Heart left ventricle (tissue), 13 donors: ENCODE measurements around the gene FUOM.

Experiments
- CTCF ChIP-seq, 12 donors: fragments of 200-600 bp; sonication (generic) in 4 of 12; IDR thresholded peaks; one replicate each; pipeline versions ENCODE4 v1.5.0 to v1.8.0; 2018 to 2022; ENCODE audit warnings: antibody characterized with exemption in 12 of 12, mild to moderate bottlenecking in 5 of 12
- POLR2A ChIP-seq, 2 donors: fragments of 450-650 bp; IDR thresholded peaks; one replicate each; pipeline ENCODE4 v1.6.1; 2017; ENCODE audit warnings: antibody characterized with exemption in 2 of 2, mild to moderate bottlenecking in 2 of 2, moderate library complexity in 2 of 2
- donor health status: ischemic (EF 13 %, LVEDD 7.1; RV severe dilation, severe dysfunction).
- donor health status: DM: no; HTN: yes; CAD: no.
- donor health status: DM: no; HTN: no; CAD: no.
- donor health status: ischemic (EF 25% LVEDD 6.9; RV normal size, moderate dysfunction).
- donor health status: ischemic (EF 25% LVEDD 5.7; RV mildly dilated, moderate dysfunction).
- donor health status: ischemic (EF 35%, LVEDD 5.7; RV mildly dilated, moderate dysfunction).
- donor health status: nonischemic (EF 11% LVEDD 7.7; RV severe dilation, severe dysfunction).
- donor health status: DM: yes; HTN: yes; CAD: no.
- donor health status: PGD.
- donor health status: ischemic (EF 29% LVEDD 5.4; RV normal size, mild dysfunction).
- donor health status: nonischemic (EF 23%, LVEDD 6.1; RV moderate dilation, normal function).

GRCh38 chr10:133359554-133359971 lies 1.7 kb upstream of the FUOM start:
- TF ChIP-seq CTCF (IDR thresholded peaks at IDR 0.05) = no peak
- TF ChIP-seq POLR2A (IDR thresholded peaks at IDR 0.05) = no peak
